ENCODE results near the gene LRMDA.

DNA sequence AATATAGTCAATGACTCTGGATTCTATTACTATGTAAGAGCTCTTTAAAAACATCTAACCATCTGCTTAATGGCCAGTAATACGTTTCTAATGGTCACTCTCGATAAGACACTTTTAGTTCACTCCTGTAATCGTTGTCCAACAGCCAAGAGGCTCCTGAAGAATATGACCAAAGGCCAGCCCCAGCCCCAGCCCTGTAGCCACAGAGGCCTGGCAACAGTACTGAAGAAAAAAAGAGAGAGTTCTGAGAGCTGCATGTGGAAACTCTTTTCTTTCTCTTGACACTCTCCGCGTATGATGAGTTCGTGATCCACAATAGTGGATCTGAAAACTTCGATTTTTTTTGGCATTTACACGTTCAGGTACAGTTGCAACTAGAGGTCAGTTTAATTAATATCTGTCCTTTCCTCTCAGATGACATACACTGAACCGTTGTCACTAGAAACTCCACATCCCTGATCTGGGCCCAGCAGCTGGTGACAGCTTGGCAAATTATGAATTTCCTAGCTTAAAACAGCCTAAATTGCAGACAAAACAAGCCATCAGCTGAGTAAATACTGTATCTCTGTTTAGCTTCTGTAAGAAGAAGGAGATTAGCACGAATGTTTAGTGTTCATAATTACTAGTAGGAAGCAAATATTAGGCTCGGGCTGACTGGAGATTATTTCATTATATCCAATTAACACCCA, 456.7 kb downstream of the LRMDA start:
- TF ChIP-seq POLR2A (IDR thresholded peaks at IDR 0.05) = no peak
- TF ChIP-seq, protein P1, sequence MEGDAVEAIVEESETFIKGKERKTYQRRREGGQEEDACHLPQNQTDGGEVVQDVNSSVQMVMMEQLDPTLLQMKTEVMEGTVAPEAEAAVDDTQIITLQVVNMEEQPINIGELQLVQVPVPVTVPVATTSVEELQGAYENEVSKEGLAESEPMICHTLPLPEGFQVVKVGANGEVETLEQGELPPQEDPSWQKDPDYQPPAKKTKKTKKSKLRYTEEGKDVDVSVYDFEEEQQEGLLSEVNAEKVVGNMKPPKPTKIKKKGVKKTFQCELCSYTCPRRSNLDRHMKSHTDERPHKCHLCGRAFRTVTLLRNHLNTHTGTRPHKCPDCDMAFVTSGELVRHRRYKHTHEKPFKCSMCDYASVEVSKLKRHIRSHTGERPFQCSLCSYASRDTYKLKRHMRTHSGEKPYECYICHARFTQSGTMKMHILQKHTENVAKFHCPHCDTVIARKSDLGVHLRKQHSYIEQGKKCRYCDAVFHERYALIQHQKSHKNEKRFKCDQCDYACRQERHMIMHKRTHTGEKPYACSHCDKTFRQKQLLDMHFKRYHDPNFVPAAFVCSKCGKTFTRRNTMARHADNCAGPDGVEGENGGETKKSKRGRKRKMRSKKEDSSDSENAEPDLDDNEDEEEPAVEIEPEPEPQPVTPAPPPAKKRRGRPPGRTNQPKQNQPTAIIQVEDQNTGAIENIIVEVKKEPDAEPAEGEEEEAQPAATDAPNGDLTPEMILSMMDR (IDR thresholded peaks at IDR 0.05) = no peak

Measured in adrenal gland (tissue), 5 donors.